ENCODE measurements around the gene OPN1MW2. TPM values are rescaled to one million over a fixed set of nuclear protein-coding genes. Genes with fewer than 3 reads are reported as not detected.
"Not testable (repeated sequence)": the region's sequence is repeated elsewhere in the genome, so short reads cannot be mapped to it uniquely, and the experiment has no call there.

Gene OPN1MW2
- total RNA-seq (2014; rRNA removed; shearing (Covaris generic)), result not detected in 2 replicates

- not testable (repeated sequence) for DNase-seq (ENCODE audit: low read depth)
Measured at GRCh38 chrX:154219456-154219855, at the start of gene OPN1MW2. TSS of gene OPN1MW2 (plus strand) at chrX:154219756. CDS start at chrX:154219816, 60 bp downstream.

- DNase-seq (ENCODE audit: low read depth), result not testable (repeated sequence)
Measured at GRCh38 chrX:154172535-154172943, 47.0 kb upstream of the OPN1MW2 start.

GRCh38 chrX:154174356-154174755 lies 45.2 kb upstream of the OPN1MW2 start:
- DNase-seq (ENCODE audit: low read depth), result not testable (repeated sequence)

- DNase-seq (ENCODE audit: low read depth), result not testable (repeated sequence)
Measured at GRCh38 chrX:154182296-154182695, 37.3 kb upstream of the OPN1MW2 start, which contains the start of gene OPN1MW. TSS of gene OPN1MW (plus strand) at chrX:154182596. CDS start at chrX:154182678, 82 bp downstream.

- not testable (repeated sequence) for DNase-seq (ENCODE audit: low read depth)
Measured at GRCh38 chrX:154183794-154184193, 35.8 kb upstream of the OPN1MW2 start.

GRCh38 chrX:154192846-154193245 lies 26.7 kb upstream of the OPN1MW2 start:
- DNase-seq (ENCODE audit: low read depth), result not testable (repeated sequence)

- not testable (repeated sequence) for DNase-seq (ENCODE audit: low read depth)
Measured at GRCh38 chrX:154194316-154194715, 25.2 kb upstream of the OPN1MW2 start.

- DNase-seq (ENCODE audit: low read depth), result not testable (repeated sequence)
Measured at GRCh38 chrX:154196466-154196865, 23.1 kb upstream of the OPN1MW2 start.

GRCh38 chrX:154209670-154210418 lies 9.7 kb upstream of the OPN1MW2 start:
- DNase-seq (ENCODE audit: low read depth), result not testable (repeated sequence)

GRCh38 chrX:154211057-154211456 lies 8.5 kb upstream of the OPN1MW2 start:
- DNase-seq (ENCODE audit: low read depth), result not testable (repeated sequence)

GRCh38 chrX:154211499-154211898 lies 8.1 kb upstream of the OPN1MW2 start:
- not testable (repeated sequence) for DNase-seq (ENCODE audit: low read depth)

- not testable (repeated sequence) for DNase-seq (ENCODE audit: low read depth)
Measured at GRCh38 chrX:154225292-154225691, 5.7 kb downstream of the OPN1MW2 start.

- DNase-seq (ENCODE audit: low read depth), result not testable (repeated sequence)
Measured at GRCh38 chrX:154226706-154227105, 7.2 kb downstream of the OPN1MW2 start.

- not testable (repeated sequence) for DNase-seq (ENCODE audit: low read depth)
Measured at GRCh38 chrX:154231443-154231842, 11.9 kb downstream of the OPN1MW2 start.

GRCh38 chrX:154233620-154234019 lies 14.1 kb downstream of the OPN1MW2 start:
- DNase-seq (ENCODE audit: low read depth), result not testable (repeated sequence)

GRCh38 chrX:154238939-154239559 lies 19.5 kb downstream of the OPN1MW2 start:
- DNase-seq (ENCODE audit: low read depth), result not testable (repeated sequence)

GRCh38 chrX:154239982-154240503 lies 20.5 kb downstream of the OPN1MW2 start:
- not testable (repeated sequence) for DNase-seq (ENCODE audit: low read depth)

- DNase-seq (ENCODE audit: low read depth), result not testable (repeated sequence)
Measured at GRCh38 chrX:154247377-154248045, 28.0 kb downstream of the OPN1MW2 start.

GRCh38 chrX:154248076-154248475 lies 28.5 kb downstream of the OPN1MW2 start:
- DNase-seq (ENCODE audit: low read depth), result not testable (repeated sequence)

GRCh38 chrX:154257282-154257681 lies 37.7 kb downstream of the OPN1MW2 start, which contains the start of gene OPN1MW3:
TSS of gene OPN1MW3 (plus strand) at chrX:154257582. CDS start at chrX:154257620, 38 bp downstream.
- DNase-seq (ENCODE audit: low read depth), result not testable (repeated sequence)

GRCh38 chrX:154258711-154259110 lies 39.2 kb downstream of the OPN1MW2 start:
- not testable (repeated sequence) for DNase-seq (ENCODE audit: low read depth)

- DNase-seq (ENCODE audit: low read depth), result not testable (repeated sequence)
Measured at GRCh38 chrX:154263072-154263471, 43.5 kb downstream of the OPN1MW2 start.
